NCI-H510A (cell line): ENCODE data around the gene TMEM87B.
A peak's percentile ranks its signal among the peaks of the same experiment; 100 is the strongest.
"Not testable (repeated sequence)": the region's sequence is repeated elsewhere in the genome, so short reads cannot be mapped to it uniquely, and the experiment has no call there.

Experiments
- DNase-seq: peaks from one replicate; lab custom pipeline; 2025; lab: John Stamatoyannopoulos, UW

Gene TMEM87B

DNA sequence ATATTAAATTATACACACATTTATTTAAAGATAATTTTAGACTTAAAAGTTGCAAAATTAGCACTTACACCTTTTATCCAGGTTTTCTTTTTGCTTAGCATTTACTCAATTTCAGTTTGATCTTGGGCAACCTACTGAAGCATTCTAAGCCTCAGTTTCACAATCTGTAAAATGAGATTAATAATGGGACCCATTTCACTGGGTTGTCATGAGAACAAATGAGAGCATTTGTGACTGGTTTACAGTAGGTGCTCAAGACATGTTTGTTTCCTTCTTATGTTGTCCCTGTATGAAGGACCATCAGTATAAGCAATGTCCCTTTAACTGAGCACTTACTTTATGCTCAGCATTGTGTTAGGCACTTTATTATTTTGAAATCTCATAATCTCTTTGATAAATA lies 78.3 kb downstream of the TMEM87B start:
- no peak for DNase-seq

DNA sequence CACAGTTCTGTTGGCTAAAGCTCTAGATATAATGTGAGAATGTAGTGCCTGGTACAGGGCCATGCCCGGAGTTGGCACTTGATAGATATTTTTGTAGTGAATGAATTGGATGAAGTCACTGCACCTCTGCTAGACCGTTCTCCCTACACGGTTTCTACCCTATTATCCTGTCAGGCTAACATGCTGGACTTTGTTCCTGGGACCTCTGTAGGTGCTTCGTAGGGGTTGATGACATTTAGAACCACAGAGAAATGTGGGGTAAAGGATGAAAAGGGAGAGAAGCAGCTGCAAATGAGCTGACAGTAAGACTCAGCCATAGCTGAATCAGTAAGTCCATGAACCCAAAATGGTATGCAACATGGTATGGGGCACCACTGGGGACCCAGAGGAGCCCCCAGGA lies 79.1 kb downstream of the TMEM87B start:
- no peak for DNase-seq

DNA sequence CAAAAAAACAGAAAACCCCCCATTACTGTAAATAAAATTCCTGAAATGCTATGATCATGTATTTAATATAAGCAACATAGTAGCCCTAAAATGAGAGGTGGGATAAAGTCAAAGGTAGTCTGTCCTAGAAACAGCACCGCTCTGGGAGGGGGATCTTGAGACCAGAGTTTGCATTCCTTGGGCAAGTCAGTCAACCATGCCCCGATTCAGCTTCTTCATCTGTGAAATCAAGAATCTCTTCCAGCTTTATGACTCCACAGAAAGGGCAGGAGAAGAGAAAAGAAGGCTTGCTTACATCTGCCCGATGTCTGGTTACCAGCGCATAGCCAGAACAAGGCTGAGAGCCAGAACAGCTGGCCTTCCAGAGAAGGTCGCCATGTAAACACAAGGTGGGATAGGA lies 81.0 kb downstream of the TMEM87B start:
- no peak for DNase-seq

DNA sequence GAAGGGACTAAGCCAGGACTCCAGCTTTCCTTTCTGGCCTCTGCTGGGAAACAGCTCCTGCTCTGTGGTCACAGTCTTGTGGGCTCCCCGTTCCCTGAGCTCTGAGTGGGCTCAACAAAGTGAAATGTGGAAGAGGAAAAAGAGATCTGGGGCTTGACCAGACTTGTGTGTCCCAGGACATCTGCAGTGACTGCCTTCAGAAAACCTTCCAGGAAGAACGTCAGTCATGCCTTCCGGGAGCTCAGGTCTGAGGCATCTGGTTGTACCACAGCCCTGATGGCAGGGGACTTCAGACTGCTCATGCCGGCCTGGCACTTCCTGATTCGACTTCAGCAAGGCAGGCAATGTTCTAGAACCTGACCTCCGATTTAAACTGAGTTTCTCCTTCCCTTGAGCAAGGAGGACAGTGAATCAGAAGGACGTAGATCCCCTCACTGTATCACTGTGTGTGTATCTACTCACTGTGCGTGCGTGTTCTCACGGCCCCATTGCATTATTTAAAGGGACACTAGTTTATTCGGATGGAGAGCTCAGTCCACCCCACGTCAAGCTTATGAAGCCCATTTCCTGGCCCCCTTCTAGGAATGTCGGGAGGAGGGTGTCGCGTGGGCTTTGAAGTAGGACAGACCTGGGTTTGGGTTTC lies 82.6 kb downstream of the TMEM87B start:
- peak; percentile 18 for DNase-seq

DNA sequence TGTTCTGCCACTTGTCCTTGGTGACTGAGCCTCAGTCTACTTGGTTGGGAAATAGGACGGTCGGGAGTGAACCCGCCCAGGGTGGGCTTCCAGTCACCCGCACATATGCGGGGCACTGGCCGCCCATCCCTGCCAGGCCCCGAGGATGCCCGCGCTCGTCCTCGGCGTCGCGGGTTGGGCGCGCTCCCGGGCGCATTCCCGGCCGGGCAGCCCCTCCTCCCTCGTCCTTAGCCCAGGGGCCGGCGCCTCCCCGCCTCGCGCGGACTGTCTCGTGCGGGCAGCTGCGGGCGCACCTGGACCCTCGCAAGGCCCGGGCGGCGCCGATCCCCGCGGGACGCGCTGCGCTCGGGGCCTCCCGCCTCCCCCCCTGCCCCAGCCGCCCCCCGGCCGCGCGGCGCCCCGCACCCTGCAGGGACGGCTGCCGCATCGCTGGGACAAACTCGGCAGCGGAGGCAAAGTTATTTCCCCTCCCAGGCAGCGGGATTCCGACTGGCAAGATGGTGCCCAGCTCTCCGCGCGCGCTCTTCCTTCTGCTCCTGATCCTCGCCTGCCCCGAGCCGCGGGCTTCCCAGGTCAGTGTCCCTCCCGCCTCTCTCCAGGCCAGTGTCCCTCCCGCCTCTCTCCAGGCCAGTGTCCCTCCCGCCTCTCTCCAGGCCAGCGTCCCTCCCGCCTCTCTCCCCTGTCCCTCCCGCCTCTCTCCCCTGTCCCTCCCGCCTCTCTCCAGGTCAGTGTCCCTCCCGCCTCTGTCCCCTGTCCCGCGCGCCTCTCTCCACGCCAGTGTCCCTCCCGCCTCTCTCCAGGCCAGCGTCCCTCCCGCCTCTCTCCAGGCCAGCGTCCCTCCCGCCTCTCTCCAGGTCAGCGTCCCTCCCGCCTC lies 83.3 kb downstream of the TMEM87B start, which contains the start of gene FBLN7:
FBLN7 (plus strand) TSS at position 227 of the 874 bp plus-strand sequence; CDS start at position 498, 271 bp downstream.
- DNase-seq, result peak; percentile 54

DNA sequence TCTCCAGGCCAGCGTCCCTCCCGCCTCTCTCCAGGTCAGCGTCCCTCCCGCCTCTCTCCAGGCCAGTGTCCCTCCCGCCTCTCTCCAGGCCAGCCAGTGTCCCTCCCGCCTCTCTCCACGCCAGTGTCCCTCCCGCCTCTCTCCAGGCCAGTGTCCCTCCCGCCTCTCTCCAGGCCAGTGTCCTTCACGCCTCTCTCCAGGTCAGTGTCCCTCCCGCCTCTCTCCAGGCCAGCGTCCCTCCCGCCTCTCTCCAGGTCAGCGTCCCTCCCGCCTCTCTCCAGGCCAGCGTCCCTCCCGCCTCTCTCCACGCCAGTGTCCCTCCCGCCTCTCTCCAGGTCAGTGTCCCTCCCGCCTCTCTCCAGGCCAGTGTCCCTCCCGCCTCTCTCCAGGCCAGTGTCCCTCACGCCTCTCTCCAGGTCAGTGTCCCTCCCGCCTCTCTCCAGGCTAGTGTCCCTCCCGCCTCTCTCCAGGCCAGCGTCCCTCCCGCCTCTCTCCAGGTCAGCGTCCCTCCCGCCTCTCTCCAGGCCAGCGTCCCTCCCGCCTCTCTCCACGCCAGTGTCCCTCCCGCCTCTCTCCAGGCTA lies 84.1 kb downstream of the TMEM87B start:
- not testable (repeated sequence) for DNase-seq

DNA sequence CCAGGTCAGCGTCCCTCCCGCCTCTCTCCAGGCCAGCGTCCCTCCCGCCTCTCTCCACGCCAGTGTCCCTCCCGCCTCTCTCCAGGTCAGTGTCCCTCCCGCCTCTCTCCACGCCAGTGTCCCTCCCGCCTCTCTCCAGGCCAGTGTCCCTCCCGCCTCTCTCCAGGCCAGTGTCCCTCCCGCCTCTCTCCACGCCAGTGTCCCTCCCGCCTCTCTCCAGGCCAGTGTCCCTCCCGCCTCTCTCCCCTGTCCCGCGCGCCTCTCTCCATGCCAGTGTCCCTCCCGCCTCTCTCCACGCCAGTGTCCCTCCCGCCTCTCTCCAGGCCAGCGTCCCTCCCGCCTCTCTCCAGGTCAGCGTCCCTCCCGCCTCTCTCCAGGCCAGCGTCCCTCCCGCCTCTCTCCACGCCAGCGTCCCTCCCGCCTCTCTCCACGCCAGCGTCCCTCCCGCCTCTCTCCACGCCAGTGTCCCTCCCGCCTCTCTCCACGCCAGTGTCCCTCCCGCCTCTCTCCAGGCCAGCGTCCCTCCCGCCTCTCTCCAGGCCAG lies 84.7 kb downstream of the TMEM87B start:
- not testable (repeated sequence) for DNase-seq

DNA sequence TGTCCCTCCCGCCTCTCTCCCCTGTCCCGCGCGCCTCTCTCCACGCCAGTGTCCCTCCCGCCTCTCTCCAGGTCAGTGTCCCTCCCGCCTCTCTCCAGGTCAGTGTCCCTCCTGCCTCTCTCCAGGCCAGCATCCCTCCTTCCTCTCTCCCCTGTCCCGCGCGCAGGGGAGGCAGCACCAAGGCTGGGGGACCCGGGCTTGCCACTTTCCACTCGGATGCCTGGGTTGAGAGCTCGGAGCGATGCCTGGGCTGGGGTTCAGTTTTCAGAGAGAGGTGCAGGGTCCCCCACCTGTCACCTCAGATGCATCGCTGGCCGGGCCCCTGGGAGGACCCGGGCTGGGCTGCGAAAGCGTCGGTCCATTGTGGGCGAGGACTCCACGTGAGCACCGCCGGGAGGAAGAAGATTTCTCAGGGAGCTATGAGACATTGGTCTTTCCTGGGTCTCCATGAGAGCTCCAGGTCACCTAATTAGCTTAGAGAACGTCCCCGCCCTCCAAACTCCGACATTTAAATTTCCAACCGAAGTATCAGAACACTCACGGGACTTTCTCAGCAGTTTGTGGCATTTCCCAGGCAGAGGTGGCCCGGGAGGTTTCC lies 85.2 kb downstream of the TMEM87B start:
- DNase-seq, result no peak

DNA sequence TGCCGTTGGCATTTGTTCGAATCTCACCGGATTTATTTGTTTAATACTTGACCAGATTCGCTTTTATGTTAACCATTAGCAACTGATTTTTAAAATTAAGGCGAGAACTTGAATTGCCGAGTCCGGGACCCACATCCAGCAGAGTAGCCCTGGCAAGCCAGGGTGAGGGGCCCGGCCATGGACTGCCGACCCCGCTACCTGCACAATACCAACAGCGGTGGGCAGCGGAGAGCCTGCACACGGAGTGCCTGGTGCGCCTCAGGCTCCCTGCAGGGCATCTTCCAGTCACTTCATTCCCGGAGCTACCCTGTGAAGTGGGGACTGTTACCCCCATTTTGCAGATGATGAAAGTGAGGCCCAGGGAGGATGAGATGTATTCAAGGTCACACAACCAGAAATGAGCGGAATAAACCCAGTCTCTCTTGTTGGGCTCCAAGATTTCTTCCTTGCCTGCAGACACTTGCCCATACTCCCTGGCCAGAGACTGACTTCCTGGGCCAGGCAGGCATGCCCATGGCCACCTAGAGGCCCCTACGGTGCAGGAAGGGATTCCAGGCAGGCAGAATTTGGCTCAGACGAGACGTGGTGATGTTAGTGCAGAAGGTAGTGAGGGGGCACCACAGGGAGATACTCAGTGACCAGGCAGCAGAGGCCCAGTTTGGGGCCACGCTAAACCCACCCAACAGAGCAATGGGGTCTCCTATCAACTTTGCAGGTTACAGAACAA lies 86.0 kb downstream of the TMEM87B start:
- no peak for DNase-seq

DNA sequence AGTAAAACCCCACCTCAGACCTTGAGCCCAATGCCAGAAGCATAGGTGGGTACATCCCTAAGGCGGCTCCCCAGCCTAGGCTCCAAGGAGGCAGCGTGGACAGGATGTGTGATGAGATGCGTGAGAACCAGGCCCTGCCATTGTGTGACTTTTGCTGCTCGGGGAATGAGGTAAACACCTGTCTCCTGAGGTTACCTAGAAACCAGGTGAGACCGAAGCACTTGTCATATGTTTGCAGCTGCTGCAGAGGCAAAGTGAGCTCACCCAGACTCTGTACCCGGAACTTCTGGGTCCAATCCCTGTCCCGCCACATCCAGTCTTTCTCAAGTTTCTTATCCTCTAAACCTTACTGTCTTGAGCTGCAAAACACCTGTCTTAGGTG lies 86.5 kb downstream of the TMEM87B start:
- peak; percentile 71 for DNase-seq

DNA sequence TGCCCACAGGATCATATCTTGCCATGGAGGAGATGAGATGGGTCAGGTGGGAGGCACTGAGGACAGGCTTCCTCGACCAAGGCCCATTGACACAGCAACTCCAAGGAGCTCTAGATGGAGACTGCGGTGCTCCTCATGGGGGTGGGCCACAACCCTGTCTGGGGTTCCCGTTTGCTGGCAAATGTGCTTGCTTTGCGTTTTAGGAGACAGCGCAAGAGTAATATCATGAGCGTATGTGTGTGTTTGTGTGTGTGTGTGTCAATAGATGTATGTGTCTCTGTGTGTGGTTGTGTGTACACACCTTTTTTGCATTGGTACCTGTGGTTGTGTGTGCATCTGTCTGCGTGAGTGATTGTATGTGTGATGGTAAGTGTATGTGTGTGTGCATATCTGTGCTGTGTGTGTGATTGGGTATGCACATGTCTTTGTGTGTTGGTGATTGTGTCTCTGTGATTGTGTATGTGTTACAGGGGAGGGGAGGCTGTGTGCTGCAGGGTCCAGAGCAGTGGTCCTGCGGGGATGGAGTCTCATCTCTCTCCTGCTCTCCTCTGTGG lies 87.5 kb downstream of the TMEM87B start:
- no peak for DNase-seq

DNA sequence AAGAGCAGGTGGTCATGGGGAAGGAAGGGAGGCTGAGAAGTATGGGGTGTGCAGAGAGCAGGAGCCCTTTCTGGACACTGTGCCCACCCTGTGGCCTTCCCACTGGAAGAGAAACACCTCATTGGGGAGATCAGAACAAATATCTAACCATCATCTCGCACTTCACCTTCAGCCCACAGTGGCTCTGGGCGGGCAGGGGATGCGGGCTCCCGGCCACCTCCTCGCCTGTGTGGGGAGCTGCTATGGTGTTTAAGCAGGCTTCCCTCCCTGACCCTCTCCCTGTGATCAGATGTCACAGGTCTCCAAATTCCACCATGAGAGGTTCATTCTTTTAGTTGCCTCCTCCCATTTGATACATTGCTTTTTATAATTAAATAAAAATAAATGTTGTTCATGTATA lies 88.1 kb downstream of the TMEM87B start:
- DNase-seq, result no peak

DNA sequence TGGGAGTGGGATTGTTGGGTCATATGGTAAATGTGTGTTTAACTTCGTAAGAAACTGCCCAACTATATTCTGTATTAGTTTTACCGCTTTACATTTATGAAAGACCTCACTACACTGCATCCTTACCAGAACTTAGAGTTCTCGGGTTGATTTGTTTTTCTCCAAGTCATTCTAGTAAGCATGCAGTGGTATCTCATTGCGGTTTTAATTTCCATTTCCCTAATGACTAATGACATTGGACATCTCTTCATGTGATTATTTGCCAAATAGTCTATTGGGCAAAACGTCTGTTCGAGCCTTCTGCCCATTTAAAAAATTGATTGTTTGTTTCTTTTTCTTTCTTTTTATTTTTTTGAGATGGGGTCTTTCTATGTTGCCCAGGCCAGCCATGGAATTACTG lies 89.9 kb downstream of the TMEM87B start:
- no peak for DNase-seq

DNA sequence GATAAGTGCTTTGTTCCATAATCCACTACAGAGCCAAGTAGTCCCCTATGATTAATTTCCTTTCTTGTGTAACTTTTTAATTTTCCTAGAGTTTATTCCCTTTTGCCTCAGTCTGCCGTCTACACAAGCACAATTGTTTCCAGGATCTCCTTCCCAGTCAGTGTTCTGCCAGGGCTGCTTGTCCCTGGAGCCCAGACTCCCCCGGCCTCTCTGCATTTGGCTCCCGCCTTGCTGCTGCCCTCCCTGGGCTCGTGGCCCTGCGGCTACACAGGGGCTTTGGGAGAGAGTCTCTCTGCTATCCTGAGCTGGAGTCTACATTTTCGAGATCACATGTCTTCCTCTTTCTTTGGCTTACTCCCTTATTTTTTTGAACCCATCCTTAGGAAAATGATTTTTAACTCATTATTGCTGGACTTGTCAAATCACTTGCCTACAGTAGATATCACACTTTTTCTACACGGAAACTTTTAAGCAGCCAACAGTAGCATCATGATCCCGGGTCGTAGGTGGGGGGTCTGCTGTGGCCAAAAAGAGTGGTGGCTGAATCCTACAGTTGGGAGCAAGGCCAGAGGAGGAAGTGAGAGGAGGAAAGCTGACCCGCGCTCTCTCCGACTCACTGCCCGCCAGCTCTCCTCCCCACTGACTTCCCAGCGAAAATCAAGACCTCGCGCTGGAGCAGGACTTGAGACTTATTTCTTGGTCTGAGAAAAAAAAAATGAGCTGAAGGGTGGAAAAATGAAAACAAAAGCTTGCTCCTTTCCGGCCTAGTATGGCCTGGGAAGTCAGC lies 92.5 kb downstream of the TMEM87B start:
- no peak for DNase-seq

DNA sequence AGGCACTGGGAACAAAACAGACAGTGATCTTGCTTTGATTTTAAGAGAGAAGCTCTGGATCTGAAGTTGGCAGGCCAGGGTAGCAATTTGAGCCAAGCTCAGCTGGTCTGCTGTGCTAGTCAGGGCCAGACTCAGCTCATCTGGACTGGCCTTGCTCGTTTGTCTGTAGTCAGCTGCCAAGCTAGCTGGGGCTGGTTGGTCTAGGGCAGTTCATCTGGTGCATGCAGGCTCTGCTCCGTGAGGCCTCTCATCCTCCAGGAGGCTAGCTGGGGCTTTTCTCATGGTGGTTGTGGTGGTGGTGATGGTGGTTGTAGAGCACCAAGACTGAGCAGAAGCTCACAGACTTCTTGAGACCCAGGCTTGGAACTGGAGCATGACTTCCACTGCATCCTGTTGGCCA lies 93.4 kb downstream of the TMEM87B start:
- DNase-seq, result no peak

DNA sequence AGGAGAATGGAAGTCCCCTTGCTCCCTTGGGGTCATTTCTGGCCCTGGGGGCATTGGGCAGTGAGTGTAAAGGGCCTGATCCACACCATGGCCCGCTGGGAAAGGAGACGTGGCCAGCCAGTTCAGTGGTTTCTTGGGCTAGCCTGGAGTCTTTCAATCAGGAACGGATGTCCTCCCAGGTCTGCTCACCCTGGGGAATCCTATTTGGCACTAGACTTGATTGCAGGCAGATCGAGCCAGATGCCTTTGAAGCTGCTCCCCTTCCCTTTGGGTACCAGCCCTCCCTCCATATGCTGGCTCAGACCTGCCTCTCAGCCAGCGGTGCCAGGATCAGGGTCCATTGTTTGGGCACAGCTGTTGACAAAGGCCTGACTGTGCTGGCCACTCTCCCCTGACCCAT lies 94.1 kb downstream of the TMEM87B start:
- no peak for DNase-seq

DNA sequence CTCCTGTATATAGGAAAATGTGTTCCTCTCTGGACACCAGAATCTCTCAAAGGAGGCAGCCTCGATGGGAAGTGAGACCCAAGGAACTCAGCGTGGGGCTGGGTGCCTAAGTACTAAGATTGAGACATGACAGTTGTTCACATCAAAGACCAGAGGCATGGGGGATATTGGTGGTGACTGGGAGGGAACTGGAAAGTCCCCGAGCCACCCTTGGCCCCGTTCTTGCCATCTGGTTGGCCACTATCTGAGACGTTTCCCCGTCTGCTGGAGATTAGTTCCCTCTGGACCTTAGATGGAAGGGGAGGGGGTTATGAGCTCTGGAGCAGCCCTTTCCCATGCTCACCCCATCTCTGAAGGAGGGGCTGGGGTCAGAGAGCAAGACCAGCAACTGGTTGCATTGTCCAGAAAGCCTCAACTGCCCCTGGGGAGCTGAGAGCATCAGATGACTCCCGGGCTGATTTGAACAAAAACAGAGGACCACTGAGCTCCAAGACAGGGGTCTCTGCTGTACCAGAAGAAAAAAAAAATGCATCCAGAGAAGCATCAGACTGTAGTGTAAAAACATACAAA lies 94.9 kb downstream of the TMEM87B start:
- no peak for DNase-seq

DNA sequence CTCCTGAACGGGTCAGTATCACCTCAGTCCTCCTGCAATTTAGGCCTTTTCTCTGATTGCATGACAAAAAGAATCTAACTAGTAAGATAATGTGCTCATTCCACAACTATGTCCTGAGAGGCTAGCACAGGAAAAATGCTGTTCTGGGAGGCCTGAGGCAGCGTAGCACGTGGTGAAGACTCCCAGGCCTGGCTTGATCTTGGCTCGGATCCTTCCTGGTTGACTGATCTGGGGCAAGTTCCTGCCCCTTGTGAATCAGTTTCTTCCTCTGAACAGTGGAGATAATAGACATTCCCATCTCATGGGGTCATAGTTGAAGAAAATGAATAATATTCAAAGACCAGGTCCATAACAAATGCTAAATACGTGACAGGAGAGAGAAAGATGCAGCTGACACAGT lies 95.4 kb downstream of the TMEM87B start:
- no peak for DNase-seq

DNA sequence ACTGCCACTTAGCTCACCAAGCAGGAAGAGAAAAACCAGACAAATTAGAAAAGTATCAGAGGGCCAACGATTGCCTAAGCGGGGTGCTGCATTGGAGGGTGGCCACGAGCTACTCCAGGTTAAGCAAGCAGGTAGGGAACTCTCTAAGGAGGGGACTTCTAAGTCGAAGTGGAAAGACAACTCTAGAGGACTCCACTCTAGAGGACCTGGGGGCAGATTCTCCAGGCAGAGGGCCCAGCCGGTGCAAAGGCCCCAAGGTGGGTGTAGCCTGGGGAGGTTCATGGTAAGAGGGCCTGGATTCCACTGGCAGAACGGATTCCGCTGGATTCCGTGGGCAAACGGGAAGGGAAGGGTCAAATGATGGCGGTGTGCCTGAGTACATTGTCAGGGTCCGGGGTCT lies 95.8 kb downstream of the TMEM87B start:
- no peak for DNase-seq

DNA sequence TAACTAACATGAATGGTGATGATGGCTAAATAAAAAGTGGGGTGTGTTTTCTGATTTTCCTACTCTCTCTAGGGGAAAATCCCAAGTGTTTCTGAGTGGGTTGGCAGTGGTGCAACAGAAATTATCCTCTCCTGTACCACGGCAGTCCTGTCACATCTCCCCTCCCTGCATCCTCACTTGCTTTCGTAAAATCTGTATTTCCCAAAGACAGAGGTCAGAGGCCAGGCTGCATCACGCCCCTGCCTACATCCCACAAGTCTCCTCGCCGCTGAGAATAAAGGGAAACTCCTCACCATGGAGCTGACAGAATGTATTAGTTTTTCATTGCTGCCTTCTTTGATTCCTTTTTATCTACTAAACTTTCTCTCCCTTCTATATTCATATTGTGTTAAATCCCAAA lies 96.2 kb downstream of the TMEM87B start:
- no peak for DNase-seq
